Forelimb muscle (tissue), 1 donor: Measurements from ENCODE around the gene TSPAN16. TPM values are rescaled to one million over a fixed set of nuclear protein-coding genes. Genes with fewer than 3 reads are reported as not detected.

Source experiments
- polyA plus RNA-seq: library from polyadenylated mRNA; unstranded; fragments of 120-200 nt; gene quantifications from one replicate; pipeline ENCODE4 v1.2.1, GENCODE V29; 2013; ENCODE audit not compliant: insufficient read length

TSPAN16 gene
- polyA plus RNA-seq, 1 donor = not detected

Other genes with a start within 250 kb of the TSPAN16 start
- 17.7 TPM for gene LDLR, start 206.7 kb upstream of the TSPAN16 start, polyA plus RNA-seq
- gene SPC24, start 140.4 kb upstream of the TSPAN16 start, polyA plus RNA-seq = 9.2 TPM
- 103 TPM for gene KANK2, start 98.6 kb upstream of the TSPAN16 start, polyA plus RNA-seq
- gene ANGPTL8, start 56.5 kb upstream of the TSPAN16 start, polyA plus RNA-seq = 0.87 TPM
- gene DOCK6, start 33.6 kb upstream of the TSPAN16 start, polyA plus RNA-seq = 34.5 TPM
- gene RAB3D, start 43.5 kb downstream of the TSPAN16 start, polyA plus RNA-seq = 5.2 TPM
- 44.9 TPM for gene TMEM205, start 50.1 kb downstream of the TSPAN16 start, polyA plus RNA-seq
- gene CCDC159, start 50.4 kb downstream of the TSPAN16 start, polyA plus RNA-seq = 7.6 TPM
- 11.3 TPM for gene PLPPR2, start 59.3 kb downstream of the TSPAN16 start, polyA plus RNA-seq
- gene SWSAP1, start 78.5 kb downstream of the TSPAN16 start, polyA plus RNA-seq = 1.3 TPM
- 2.9 TPM for gene EPOR, start 88.2 kb downstream of the TSPAN16 start, polyA plus RNA-seq
- 0.40 TPM for gene RGL3, start 123.2 kb downstream of the TSPAN16 start, polyA plus RNA-seq
- gene ODAD3, start 139.0 kb downstream of the TSPAN16 start, polyA plus RNA-seq = 0.20 TPM
- 158 TPM for gene PRKCSH, start 139.5 kb downstream of the TSPAN16 start, polyA plus RNA-seq
- 0.04 TPM for gene ELAVL3, start 184.9 kb downstream of the TSPAN16 start, polyA plus RNA-seq
- gene ZNF653, start 209.7 kb downstream of the TSPAN16 start, polyA plus RNA-seq = 6.0 TPM
- gene ECSIT, start 233.0 kb downstream of the TSPAN16 start, polyA plus RNA-seq = 38.2 TPM
- 179 TPM for gene CNN1, start 242.7 kb downstream of the TSPAN16 start, polyA plus RNA-seq